GM23338 (cell line): ENCODE measurements around the gene TMCO4. TPM values are rescaled to one million over a fixed set of nuclear protein-coding genes. Genes with fewer than 3 reads are reported as not detected.

Source experiments
- ATAC-seq: fragments of 200-7000 bp; cut with Tn5 transposase; 3 replicates; pipeline ENCODE4 v1.9.1; 2020
- DNase-seq: peaks from one replicate; pipeline ENCODE4 v3.0.0-alpha.2; 2015; ENCODE audit warnings: low spot score
- H2AFZ ChIP-seq: fragments of 200-600 bp; sonication (generic); 2 replicates; pipeline ENCODE4 v1.8.0; 2016; ENCODE audit warnings: antibody characterized with exemption, mild to moderate bottlenecking, moderate library complexity
- H3F3A ChIP-seq: fragments of 200-600 bp; sonication (generic); replicated peaks from 2 replicates; pipeline ENCODE4 v1.8.0; 2017; ENCODE audit warnings: antibody characterized with exemption, mixed run types, low read depth
- H3K27ac ChIP-seq: fragments of 200-600 bp; sonication (generic); 2 replicates; pipeline ENCODE4 v1.6.1; 2016; ENCODE audit warnings: low read depth
- H3K27me3 ChIP-seq: fragments of 200-600 bp; sonication (generic); 2 replicates; pipeline ENCODE4 v1.8.0; 2016; ENCODE audit warnings: mild to moderate bottlenecking, mixed run types, moderate library complexity; ENCODE audit not compliant: insufficient read depth
- H3K36me3 ChIP-seq: fragments of 200-600 bp; sonication (generic); 2 replicates; pipeline ENCODE4 v1.8.0; 2016; ENCODE audit warnings: mild to moderate bottlenecking; ENCODE audit not compliant: insufficient read depth
- H3K4me1 ChIP-seq: fragments of 200-600 bp; sonication (generic); 2 replicates; pipeline ENCODE4 v1.8.0; 2016; ENCODE audit warnings: mild to moderate bottlenecking, moderate library complexity; ENCODE audit not compliant: insufficient read depth
- H3K4me2 ChIP-seq: fragments of 200-600 bp; sonication (generic); 2 replicates; pipeline ENCODE4 v1.7.1; 2017; ENCODE audit warnings: mixed run types
- H3K4me3 ChIP-seq: fragments of 200-600 bp; sonication (generic); 2 replicates; pipeline ENCODE4 v1.6.1; 2016; ENCODE audit warnings: mixed run types
- H3K79me2 ChIP-seq: fragments of 200-600 bp; sonication (generic); replicated peaks from 2 replicates; pipeline ENCODE4 v1.8.0; 2017; ENCODE audit warnings: mild to moderate bottlenecking; ENCODE audit not compliant: insufficient read depth
- H3K9me2 ChIP-seq: fragments of 200-600 bp; sonication (generic); 2 replicates; pipeline ENCODE4 v1.8.0; 2017; ENCODE audit not compliant: insufficient read depth
- H4K20me1 ChIP-seq: fragments of 200-600 bp; sonication (generic); replicated peaks from 2 replicates; pipeline ENCODE4 v1.8.0; 2017; ENCODE audit warnings: mild to moderate bottlenecking; ENCODE audit not compliant: insufficient read depth
- H3K27ac Mint-ChIP-seq: 2 replicates; pipeline ENCODE4 v1.8.0; 2020; ENCODE audit warnings: inconsistent platforms, mild to moderate bottlenecking, moderate library complexity, mixed read lengths
- H3K27me3 Mint-ChIP-seq: 3 replicates; pipeline ENCODE4 v1.8.0; 2022; ENCODE audit warnings: low read depth, mild to moderate bottlenecking, moderate library complexity, mixed read lengths, inconsistent platforms; ENCODE audit not compliant: insufficient read depth, poor library complexity
- H3K36me3 Mint-ChIP-seq: 3 replicates; pipeline ENCODE4 v1.8.0; 2021; ENCODE audit warnings: low read depth, mild to moderate bottlenecking, inconsistent platforms, moderate library complexity, mixed read lengths
- H3K4me1 Mint-ChIP-seq: 3 replicates; pipeline ENCODE4 v1.8.0; 2020; ENCODE audit warnings: mild to moderate bottlenecking, inconsistent platforms, mixed read lengths
- H3K4me3 Mint-ChIP-seq: 3 replicates; pipeline ENCODE4 v1.8.0; 2021; ENCODE audit warnings: moderate library complexity, mild to moderate bottlenecking, inconsistent platforms, mixed read lengths
- H3K9me3 Mint-ChIP-seq: 3 replicates; pipeline ENCODE4 v1.8.0; 2020; ENCODE audit warnings: moderate library complexity, mild to moderate bottlenecking, inconsistent platforms, mixed read lengths
- POLR2AphosphoS5 ChIP-seq: IDR thresholded peaks from 2 replicates; pipeline ENCODE4 v1.6.1; 2016; ENCODE audit warnings: antibody characterized with exemption, low read depth
- STAT1 ChIP-seq: IDR thresholded peaks from one replicate; pipeline ENCODE4 v1.6.1; 2016; ENCODE audit warnings: antibody characterized with exemption; ENCODE audit not compliant: unreplicated experiment
- polyA plus RNA-seq: library from polyadenylated mRNA; unstranded; fragments of >200 nt; fragmentation: Nextera tagmentation; extraction: Ambion mirVana; gene quantifications from 2 replicates; pipeline ENCODE4 v1.2.1, GENCODE V29; 2016
- total RNA-seq: library from RNA; depleted of rRNA; stranded (reverse); fragments of >200 nt; shearing (Covaris generic); gene quantifications from 2 replicates; pipeline ENCODE4 v1.2.3, GENCODE V29; 2014
- TF ChIP-seq, protein P1 (sequence below): IDR thresholded peaks from 2 replicates; pipeline ENCODE4 v1.6.1; 2016; ENCODE audit warnings: antibody characterized with exemption
- TF ChIP-seq, protein P2 (sequence below): IDR thresholded peaks from one replicate; pipeline ENCODE4 v1.6.1; 2018; ENCODE audit warnings: antibody characterized with exemption; ENCODE audit not compliant: unreplicated experiment
- TF ChIP-seq, protein P3 (sequence below): fragments of 250-450 bp; sonication (Bioruptor Pico); IDR thresholded peaks from 2 replicates; pipeline ENCODE4 v1.5.0; 2020; ENCODE audit warnings: mild to moderate bottlenecking, moderate library complexity

TMCO4 gene
- total and polyA plus RNA-seq, 2 experiments from 2014 or later: 2.6 to 6.9 TPM

DNA sequence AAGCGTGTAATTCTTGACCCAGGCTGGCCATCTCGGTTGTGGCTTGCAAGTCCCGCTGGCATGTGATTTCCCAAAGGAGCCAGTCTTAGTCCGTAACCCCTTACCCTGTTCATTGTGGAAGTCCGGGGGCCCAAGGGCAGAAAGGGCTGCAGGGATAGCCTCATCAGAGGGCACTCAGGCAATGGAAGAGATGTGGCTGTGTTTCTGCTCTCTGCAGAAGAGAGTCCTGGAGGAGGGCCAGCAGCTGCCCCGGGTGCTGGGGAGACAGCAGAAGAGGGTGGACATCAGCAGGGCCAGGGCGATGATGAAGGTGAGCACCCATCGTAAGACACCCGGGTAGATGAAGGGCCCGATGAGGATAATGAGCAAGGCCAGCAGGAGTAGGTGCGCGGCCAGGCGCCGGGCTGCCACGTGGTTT, 14.5 kb upstream of the TMCO4 start:
- Mint-ChIP-seq H3K9me3 (peaks cover 5% of the 10 kb centered on the region; the same call in 2 of the 3 replicates), H3K36me3 (no peaks in the 10 kb centered on the region; the same call in 2 of the 3 replicates), H3K27me3 (peaks cover 12% of the 10 kb centered on the region), H3K4me3 (no peak overlapping the region), H3K27ac (no peak overlapping the region), H3K4me1 (peaks cover 33% of the 10 kb centered on the region)
- ATAC-seq (no peak), DNase-seq (no peak)
- Histone ChIP-seq H3K27me3 (no peaks in the 10 kb centered on the region), H3K4me3 (no peak overlapping the region), H2AFZ (no peak overlapping the region; the same call in 1 of the 2 replicates), H3F3A (no peaks in the 10 kb centered on the region), H3K4me2 (no peak overlapping the region), H3K79me2 (no peaks in the 10 kb centered on the region), H3K4me1 (peaks cover 26% of the 10 kb centered on the region), H3K36me3 (no peaks in the 10 kb centered on the region), H4K20me1 (no peaks in the 10 kb centered on the region), H3K9me2 (no peaks in the 10 kb centered on the region), H3K27ac (no peak overlapping the region)
- TF ChIP-seq STAT1: no peak
- TF ChIP-seq, protein P1, sequence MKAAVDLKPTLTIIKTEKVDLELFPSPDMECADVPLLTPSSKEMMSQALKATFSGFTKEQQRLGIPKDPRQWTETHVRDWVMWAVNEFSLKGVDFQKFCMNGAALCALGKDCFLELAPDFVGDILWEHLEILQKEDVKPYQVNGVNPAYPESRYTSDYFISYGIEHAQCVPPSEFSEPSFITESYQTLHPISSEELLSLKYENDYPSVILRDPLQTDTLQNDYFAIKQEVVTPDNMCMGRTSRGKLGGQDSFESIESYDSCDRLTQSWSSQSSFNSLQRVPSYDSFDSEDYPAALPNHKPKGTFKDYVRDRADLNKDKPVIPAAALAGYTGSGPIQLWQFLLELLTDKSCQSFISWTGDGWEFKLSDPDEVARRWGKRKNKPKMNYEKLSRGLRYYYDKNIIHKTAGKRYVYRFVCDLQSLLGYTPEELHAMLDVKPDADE: no peak
- TF ChIP-seq, protein P2, sequence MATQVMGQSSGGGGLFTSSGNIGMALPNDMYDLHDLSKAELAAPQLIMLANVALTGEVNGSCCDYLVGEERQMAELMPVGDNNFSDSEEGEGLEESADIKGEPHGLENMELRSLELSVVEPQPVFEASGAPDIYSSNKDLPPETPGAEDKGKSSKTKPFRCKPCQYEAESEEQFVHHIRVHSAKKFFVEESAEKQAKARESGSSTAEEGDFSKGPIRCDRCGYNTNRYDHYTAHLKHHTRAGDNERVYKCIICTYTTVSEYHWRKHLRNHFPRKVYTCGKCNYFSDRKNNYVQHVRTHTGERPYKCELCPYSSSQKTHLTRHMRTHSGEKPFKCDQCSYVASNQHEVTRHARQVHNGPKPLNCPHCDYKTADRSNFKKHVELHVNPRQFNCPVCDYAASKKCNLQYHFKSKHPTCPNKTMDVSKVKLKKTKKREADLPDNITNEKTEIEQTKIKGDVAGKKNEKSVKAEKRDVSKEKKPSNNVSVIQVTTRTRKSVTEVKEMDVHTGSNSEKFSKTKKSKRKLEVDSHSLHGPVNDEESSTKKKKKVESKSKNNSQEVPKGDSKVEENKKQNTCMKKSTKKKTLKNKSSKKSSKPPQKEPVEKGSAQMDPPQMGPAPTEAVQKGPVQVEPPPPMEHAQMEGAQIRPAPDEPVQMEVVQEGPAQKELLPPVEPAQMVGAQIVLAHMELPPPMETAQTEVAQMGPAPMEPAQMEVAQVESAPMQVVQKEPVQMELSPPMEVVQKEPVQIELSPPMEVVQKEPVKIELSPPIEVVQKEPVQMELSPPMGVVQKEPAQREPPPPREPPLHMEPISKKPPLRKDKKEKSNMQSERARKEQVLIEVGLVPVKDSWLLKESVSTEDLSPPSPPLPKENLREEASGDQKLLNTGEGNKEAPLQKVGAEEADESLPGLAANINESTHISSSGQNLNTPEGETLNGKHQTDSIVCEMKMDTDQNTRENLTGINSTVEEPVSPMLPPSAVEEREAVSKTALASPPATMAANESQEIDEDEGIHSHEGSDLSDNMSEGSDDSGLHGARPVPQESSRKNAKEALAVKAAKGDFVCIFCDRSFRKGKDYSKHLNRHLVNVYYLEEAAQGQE: no peak
- TF ChIP-seq, protein P3, sequence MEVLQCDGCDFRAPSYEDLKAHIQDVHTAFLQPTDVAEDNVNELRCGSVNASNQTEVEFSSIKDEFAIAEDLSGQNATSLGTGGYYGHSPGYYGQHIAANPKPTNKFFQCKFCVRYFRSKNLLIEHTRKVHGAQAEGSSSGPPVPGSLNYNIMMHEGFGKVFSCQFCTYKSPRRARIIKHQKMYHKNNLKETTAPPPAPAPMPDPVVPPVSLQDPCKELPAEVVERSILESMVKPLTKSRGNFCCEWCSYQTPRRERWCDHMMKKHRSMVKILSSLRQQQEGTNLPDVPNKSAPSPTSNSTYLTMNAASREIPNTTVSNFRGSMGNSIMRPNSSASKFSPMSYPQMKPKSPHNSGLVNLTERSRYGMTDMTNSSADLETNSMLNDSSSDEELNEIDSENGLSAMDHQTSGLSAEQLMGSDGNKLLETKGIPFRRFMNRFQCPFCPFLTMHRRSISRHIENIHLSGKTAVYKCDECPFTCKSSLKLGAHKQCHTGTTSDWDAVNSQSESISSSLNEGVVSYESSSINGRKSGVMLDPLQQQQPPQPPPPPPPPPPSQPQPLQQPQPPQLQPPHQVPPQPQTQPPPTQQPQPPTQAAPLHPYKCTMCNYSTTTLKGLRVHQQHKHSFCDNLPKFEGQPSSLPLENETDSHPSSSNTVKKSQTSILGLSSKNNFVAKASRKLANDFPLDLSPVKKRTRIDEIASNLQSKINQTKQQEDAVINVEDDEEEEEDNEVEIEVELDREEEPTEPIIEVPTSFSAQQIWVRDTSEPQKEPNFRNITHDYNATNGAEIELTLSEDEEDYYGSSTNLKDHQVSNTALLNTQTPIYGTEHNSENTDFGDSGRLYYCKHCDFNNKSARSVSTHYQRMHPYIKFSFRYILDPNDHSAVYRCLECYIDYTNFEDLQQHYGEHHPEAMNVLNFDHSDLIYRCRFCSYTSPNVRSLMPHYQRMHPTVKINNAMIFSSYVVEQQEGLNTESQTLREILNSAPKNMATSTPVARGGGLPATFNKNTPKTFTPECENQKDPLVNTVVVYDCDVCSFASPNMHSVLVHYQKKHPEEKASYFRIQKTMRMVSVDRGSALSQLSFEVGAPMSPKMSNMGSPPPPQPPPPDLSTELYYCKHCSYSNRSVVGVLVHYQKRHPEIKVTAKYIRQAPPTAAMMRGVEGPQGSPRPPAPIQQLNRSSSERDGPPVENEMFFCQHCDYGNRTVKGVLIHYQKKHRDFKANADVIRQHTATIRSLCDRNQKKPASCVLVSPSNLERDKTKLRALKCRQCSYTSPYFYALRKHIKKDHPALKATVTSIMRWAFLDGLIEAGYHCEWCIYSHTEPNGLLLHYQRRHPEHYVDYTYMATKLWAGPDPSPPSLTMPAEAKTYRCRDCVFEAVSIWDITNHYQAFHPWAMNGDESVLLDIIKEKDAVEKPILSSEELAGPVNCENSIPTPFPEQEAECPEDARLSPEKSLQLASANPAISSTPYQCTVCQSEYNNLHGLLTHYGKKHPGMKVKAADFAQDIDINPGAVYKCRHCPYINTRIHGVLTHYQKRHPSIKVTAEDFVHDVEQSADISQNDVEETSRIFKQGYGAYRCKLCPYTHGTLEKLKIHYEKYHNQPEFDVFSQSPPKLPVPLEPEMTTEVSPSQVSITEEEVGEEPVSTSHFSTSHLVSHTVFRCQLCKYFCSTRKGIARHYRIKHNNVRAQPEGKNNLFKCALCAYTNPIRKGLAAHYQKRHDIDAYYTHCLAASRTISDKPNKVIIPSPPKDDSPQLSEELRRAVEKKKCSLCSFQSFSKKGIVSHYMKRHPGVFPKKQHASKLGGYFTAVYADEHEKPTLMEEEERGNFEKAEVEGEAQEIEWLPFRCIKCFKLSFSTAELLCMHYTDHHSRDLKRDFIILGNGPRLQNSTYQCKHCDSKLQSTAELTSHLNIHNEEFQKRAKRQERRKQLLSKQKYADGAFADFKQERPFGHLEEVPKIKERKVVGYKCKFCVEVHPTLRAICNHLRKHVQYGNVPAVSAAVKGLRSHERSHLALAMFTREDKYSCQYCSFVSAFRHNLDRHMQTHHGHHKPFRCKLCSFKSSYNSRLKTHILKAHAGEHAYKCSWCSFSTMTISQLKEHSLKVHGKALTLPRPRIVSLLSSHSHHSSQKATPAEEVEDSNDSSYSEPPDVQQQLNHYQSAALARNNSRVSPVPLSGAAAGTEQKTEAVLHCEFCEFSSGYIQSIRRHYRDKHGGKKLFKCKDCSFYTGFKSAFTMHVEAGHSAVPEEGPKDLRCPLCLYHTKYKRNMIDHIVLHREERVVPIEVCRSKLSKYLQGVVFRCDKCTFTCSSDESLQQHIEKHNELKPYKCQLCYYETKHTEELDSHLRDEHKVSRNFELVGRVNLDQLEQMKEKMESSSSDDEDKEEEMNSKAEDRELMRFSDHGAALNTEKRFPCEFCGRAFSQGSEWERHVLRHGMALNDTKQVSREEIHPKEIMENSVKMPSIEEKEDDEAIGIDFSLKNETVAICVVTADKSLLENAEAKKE: no peak
- no peak for TF ChIP-seq POLR2AphosphoS5
